ENCODE data around the gene MAN1C1. TPM values are rescaled to one million over a fixed set of nuclear protein-coding genes. Genes with fewer than 3 reads are reported as not detected.

MAN1C1 gene
- total and polyA plus RNA-seq, 9 of the 15 experiments (the other 6 are each of a cell fraction or from before 2014, with no cell fraction given), result 0.04 to 0.44 (median 0.10) TPM; not detected in 3

GRCh38 chr1:25809283-25809926 lies 192.8 kb downstream of the MAN1C1 start:
- in situ Hi-C loops (cut with MboI), result no loop called here
- no peak for FAIRE-seq
- CTCF ChIA-PET (ENCODE audit: low intra/inter-chr PET ratio), result no interaction called here
- Histone ChIP-seq H3K27ac (ENCODE audit: extremely low read depth, low read depth, low read length) (no peak overlapping the region), H2AFZ (ENCODE audit: low read depth, low read length) (no peak overlapping the region), H3K9me3 (replicated peaks; ENCODE audit: control insufficient read depth, insufficient read depth, low read depth, low read length) (no peaks in the 10 kb centered on the region), H3K4me3 (no peak overlapping the region), H3K4me1 (replicated peaks in 1 of 2; ENCODE audit: control insufficient read depth in 2 of 2, insufficient read depth in 2 of 2, low read length in 2 of 2) (peaks cover 2 to 48% of the 10 kb centered on the region in 2 experiments; a peak in 3 of 5 replicates), H3K79me2 (ENCODE audit: control insufficient read depth, insufficient read depth, low read length) (no peaks in the 10 kb centered on the region), H3K36me3 (ENCODE audit: control insufficient read depth, insufficient read depth, low read length) (no peaks in the 10 kb centered on the region), H3K9ac (ENCODE audit: insufficient read depth in 1 of 2, low read depth in 2 of 2, low read length in 2 of 2) (peak overlapping the region in 1 of 2 experiments; percentile 14; a peak in 1 of 4 replicates), H3K9me1 (ENCODE audit: control insufficient read depth, insufficient read depth, low read length) (no peaks in the 10 kb centered on the region), H4K20me1 (replicated peaks; ENCODE audit: control insufficient read depth, insufficient read depth, low read length) (peaks cover 4% of the 10 kb centered on the region; the same call in 1 of the 2 replicates), H3K27me3 (ENCODE audit: control insufficient read depth in 2 of 2, insufficient read depth in 2 of 2, low read length in 2 of 2) (no peaks in the 10 kb centered on the region), H3K4me2 (ENCODE audit: insufficient read depth, low read length) (no peak overlapping the region)
- TF ChIP-seq SPI1 (IDR thresholded peaks at IDR 0.05; ENCODE audit: borderline replicate concordance, low read depth, low read length), result peak; percentile 59
- TF ChIP-seq E2F8 (IDR thresholded peaks at IDR 0.05; ENCODE audit: low read depth, partially characterized antibody), result no peak
- TF ChIP-seq TFAP4 (CRISPR knock-in tag; IDR thresholded peaks at IDR 0.05; ENCODE audit: borderline replicate concordance), result peak; percentile 20; the same call in 1 of the 2 replicates
- TF ChIP-seq GABPB1 (CRISPR knock-in tag; IDR thresholded peaks at IDR 0.05), result peak; percentile 48; the same call in 1 of the 2 replicates
- 0 out of 2 replicates have a peak, but pooled peaks have one; percentile 9 for TF ChIP-seq ZNF121 (CRISPR knock-in tag; conservative IDR thresholded peaks at IDR 0.05)
- DNase-seq (ENCODE audit: extremely low read depth in 1 of 4, low spot score in 3 of 4), result no peak
- ATAC-seq, result no peak
- intact Hi-C loops (cut with micrococcal nuclease), result no loop called here
- 67% methylated on average over 18 of the region's 18 CpGs for WGBS (ENCODE audit: insufficient coverage, low coverage, missing lambda C conversion rate)
- no TSS peak for BruUV-seq (replicated peaks)
- POLR2A ChIA-PET, result interaction anchor here (0.6 to 2.2 kb wide), 6 partner anchors 10 to 1609 kb away, joined by 3 to 12 read pairs (median 3); partner anchors contain the start of gene MTFR1L
